GM21447 (cell line): ENCODE measurements around the gene HEG1.

Experiments used
- ATAC-seq: cut with Tn5 transposase; IDR thresholded peaks from one replicate; pipeline ENCODE4 v1.9.1; 2021; ENCODE audit not compliant: unreplicated experiment

HEG1 gene

DNA sequence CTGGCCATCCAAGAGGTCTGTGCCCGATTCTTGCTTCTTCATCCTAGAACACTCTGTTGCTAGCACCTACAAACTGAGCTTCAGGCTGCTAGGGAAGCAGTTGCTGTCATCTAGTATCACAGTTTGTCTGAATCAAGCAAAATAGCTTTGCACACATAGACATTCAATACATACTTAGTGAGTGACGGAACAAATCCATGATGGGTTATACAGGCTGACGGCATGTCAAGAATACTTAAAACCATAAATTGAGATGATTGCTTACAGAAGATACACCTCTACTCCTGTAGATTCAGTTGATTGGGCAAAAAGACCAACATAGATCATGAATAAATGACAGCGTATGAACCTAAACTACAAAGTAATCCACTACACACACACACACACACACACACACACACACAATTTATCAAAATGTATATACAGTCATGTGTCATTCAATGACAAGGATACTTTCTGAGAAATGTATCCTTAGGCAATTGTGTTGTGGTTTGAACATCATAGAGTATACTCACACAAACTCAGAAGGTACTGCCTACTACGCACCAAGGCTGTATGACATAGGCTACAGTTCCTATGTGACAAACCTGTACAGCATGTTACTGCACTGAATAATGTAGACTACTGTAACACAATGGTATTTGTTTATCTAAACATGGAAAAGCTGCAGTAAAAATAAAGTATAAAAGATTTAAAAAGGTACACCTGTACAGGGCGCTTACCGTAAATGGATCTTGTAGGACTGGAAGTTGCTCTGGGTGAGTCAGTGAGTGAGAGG lies 14.4 kb upstream of the HEG1 start:
- ATAC-seq, result no peak

DNA sequence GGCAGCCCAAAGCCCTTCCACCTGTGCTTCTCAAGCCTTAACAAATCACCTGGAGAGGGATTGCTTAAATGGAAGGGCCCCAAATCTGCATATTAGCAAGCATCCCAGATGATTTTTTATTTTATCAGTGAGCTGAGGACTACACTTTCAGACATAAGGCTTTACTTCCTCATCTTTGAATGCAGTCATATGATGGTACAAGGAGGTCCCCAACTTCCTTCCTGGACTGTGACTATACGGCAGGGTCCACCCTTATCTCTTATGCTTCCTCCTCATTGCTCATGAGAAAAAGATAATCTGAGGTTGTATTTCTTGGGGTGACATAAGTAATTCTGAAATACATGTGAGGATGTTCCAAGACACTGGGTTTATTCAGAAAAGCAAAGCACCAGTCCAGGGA lies 13.7 kb upstream of the HEG1 start:
- no peak for ATAC-seq

DNA sequence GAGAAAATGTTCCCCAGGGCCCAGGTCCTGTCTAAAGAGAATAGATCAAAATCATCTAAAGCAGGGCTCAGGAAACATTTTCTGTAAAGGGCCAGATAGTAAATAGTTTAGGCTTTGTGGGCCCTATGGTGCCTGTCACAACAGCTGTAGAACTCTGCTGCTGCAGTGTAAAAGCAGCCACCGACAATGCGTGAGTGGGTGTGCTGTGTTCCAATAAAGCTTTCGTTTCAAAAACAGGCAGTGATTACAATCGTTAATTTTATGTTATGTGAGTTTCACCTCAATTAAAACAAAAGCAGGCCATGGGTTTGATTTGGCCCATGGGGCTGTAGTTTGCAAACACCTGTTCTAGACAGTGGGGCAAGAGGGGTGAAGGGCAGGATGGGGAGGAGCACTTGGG lies 12.5 kb upstream of the HEG1 start:
- ATAC-seq, result no peak

DNA sequence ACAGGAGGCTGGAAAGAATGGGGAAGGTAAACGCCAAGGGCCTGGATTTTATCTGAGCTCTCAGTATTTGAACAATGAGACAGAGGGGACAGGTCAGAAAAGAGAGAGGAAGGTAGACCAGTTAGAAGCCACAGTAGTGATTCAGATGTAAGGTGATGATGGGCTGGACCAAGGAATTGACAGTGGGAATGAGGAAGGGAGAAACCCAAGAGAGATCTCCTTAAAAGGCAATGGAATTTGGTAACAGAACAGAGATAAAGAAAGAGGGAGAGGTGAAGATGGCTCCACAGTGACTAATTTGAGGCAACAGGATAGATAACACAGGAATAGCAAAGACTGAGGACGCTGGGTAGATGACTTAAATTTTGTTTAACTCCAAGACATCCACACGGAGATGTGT lies 11.4 kb upstream of the HEG1 start:
- no peak for ATAC-seq

DNA sequence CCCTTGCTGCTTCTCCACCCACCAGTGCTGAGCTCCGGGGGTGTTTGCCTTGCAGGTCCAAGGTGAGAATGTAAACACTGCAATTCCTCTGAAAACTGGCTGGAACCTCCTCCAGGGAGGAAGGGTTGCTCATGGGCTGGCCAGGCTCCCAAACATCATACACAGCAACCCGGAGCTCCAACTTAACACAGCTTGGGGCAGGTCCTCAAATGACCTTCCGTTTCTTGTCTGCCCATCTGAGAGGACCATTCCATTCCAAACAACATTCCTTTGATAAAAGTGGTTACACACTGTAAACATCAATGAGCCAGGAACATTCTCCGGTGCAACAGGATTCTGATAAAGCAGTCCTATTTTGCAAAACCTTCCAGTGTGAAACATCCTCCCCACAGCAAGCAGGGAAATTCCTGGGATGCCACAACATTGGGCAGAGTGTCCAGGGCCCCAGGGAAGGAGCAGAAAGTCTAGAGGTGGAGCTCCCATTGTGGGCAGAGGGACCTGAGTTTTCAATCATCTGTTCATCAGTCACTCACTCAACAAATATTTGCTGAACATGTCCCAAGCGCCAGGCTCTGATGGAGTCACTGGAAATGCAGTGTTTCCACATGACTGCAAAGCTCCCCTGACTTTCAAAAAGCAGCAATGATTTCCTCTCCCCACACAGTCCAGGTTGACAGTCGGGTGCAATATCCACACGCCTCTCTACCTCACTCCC lies 7.3 kb upstream of the HEG1 start:
- no peak for ATAC-seq

DNA sequence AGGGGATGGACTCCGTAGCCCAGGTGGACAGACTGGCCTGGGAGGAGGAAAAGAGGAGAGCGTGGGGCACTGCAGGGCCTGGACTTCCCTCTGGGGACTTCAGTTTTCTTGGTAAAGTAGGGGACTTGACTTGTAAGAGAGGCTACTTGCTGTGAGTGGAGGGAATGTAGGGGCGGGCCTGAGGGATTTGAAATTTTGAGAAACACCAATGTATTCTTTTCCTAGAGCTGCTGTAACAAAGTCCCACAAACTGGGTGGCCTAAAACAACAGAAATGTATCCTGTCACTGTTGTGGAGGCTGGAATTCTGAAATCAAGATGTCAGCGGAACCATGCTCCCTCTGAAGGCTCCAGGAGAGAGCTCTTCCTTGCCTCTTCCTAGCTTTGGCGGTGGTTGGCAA lies 5.8 kb upstream of the HEG1 start:
- no peak for ATAC-seq

DNA sequence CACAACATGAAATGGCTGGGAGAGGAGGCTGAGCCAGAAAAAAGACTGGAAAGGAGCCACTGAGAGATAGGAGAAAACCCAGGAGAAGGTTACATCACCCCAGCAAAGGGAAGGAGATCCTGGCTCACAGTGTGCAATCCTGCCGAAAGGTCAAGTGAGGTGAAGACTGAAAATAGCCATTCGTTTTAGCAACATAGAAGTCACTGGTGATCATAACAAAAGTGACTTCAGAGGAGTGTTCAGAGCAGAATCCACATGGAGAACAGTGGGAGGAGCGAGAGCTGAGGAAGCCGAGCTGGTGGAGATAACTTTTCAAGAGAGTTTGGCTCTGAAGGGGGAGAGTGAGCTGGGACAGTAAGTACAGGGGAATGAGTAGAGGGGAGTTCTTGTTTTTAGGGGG lies 5.4 kb upstream of the HEG1 start:
- no peak for ATAC-seq

DNA sequence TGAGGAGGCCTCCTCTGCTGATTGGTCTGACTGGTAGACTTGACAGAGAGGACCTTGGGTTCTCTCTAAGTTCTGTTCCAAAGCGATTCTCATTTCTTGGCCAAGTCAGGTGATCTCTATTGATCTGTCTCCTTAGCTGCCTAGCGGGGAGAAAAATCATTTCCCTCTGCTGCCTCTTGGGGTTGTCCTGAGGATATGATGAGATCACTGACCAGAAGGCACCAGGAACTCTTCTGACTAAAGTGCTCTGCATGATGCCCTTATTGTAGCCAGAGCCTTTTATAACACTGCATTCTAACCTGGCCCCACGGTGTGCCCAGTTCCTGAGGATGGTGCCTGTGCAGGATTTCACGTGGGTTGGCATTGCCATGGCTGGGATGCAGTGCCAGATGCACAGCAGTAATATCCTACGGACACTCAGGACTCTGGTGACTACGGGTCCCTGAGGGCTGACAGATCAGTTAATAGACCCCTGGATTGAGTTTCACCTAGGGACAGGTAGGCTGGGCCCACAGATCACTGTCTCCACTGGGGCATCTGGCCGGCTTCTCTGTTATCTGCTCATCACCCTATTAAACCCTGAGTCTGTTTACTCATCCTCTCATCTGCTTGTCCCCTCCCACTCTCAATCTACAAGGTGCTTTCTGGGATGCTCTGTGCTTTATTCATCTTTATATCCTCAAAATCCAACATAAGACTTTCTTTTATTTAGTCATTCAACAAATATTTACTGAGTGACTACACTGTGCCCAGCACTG lies 3.9 kb upstream of the HEG1 start:
- no peak for ATAC-seq

DNA sequence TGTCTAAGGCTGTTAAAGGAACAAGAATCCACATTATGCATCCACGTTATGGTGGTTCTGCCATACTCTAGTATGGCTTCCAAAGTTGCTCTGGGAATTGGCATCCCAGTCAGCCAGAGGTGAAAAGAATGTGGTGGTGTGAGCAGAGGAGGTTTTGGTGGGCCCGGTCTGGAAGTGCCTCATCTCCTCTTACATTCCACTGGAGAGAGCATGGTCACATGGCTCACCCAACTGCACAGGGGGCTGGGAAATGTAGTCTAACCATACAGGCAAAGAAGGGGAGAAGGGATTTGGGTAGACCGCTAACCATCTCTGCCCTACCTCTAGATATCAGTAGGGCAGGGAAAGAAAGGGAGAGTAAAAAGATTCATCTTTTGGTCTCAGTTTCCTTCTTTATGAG lies 3.2 kb upstream of the HEG1 start:
- no peak for ATAC-seq

DNA sequence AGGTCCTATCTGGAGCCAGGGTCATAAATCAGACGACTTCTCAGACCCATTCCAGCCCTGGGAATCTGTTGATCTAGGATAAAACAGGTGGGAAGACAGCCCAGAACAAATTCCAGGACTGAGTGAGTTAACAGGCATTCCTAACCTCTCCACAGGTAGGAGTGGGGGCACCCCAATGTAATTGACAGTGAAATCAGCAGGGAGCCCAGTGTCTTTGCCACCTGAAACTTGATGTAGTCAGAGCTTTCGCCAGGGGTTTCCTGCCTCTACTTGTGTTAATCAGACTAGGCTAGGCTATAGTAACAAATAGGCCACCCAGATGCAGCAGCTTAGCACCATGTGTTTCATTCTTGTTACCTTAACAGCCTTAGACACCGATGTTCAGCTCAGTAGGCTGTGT lies 2.7 kb upstream of the HEG1 start:
- ATAC-seq, result no peak

DNA sequence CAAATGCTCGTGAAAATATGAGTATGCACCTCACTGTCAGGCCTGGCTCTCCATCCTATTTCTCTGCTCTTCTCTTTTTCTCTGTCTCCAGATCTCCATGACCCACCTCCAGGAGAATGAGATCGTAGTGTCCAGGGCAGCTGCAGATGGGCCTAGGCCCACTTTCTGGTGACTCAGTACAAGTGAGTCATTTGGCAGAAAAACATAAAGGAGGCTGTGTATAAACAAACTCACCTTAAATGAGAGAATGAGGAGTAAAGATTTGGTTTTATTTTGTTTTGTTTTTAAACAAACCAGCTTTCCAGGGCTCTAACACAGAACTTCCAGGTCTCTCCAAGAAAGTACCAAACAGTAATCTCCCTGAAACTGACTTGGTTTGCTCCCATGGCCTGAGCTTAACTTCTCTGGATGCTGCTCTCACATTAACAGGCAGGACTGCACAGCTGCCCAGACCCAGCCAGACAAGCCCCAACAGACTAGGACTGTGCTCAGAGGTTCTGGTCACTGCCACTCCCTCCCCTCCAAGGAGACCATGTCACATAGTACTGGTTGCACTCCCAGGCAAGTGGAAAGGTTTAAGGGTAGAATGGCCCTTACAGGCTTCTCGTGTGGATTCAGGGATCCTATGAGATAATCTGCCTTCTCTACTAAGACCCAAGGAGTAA lies 1.5 kb upstream of the HEG1 start:
- no peak for ATAC-seq

DNA sequence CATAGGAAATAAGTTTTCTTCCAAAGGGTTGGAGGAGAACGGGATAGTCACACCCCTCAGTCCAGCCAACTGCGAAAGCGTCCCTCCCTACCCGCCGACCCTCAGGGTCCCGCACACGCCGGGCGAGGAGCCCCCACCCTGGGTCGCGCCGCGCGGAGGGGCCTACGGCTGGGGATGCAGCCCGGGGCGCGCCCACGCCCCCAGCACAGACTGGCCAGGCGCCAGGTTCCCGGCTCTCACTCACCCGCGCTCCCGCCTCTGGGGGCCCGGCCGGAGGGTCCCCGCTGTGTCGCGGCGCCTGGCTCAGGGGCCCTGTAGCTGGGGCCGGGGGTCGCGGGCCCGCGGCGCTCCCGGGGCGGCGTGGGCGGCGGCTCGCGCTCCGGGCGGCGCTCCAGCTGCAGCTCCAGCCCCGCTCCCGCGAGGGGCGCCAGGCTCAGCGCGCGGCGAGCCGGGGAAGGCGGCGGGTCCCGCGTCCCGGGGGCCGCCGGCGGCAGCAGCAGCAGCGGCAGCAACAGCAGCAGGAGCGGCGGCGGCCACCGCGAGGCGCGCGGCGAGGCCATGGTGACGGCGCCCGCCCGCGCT lies 375 bp downstream of the HEG1 start:
- ATAC-seq, result peak; percentile 2

DNA sequence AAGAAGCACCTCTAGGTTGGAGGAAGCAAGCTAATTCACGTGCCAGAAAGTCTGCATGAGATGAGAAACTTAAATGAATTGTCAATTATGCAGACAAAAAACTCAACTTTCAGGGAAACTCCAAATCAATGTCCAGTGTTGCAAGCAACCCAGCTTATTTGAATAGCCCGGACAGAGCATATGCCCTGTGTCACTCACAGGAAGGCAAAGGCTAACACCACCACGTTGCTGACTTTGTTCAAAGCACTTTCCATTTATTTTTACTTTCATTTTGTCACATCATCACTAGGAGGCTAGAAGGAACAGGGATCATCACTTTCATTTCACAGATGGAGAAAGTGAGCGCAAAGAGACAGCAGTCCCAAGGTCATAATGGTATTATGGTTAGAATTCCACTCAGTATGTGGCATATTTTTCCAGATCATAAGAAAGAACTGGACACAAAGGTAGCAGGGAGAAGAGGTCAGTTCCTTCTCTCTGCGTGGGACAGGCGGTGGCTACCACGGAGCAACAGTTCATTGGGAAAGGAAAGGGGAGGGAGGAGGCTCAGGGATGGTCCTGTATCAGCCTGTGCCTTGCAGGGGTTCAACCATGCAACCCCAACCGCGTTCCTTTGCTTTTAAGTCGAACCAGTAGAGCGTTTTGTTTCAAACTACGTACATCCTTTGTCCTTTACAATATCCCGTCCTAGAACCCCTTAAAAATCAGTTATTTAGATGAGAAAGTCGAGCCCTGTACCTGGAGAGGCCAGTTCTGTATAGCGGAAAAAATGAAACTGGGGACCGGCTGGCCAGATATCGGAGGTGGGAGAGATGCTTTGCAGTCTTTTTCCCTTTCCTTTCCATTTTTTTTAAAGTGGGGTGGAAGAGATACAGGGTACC lies 1.1 kb downstream of the HEG1 start:
- peak; percentile 37 for ATAC-seq

DNA sequence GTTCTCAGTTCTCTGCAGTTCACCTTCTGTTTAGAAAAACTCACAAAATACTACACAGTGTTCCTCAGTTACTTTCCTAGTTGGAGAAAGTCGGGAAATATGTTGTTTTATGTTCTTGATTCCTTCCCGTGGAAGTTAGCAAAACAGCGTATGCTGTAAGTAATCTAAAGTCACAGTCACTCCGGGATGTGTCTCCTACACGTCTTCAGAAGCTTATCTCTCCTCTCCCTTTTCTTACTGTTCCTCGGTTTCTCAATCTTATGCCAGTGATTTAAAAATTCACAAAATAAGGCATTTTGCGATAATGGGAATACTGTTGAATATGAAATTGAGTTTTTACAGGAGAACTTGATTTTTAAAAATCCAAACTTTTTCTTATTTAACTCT lies 1.7 kb downstream of the HEG1 start:
- no peak for ATAC-seq

DNA sequence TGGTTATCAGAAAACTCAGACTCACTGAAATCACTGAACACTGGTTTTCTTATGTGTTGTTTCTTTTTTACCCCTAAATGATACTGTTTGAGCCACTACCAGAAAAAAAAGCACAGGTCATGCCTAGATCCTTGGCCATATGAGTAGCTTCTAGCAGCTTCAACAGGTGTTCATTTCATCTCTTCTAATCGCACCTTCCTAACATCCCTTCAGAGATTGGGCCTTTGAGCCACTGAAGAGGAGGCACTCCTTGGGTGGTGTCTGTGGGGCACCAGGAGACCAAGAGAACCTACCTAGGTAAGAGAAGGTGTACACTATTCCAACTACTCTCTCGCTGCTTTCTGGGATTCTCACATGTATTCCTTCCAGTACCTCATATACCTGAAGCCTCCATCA lies 2.5 kb downstream of the HEG1 start:
- ATAC-seq, result no peak

DNA sequence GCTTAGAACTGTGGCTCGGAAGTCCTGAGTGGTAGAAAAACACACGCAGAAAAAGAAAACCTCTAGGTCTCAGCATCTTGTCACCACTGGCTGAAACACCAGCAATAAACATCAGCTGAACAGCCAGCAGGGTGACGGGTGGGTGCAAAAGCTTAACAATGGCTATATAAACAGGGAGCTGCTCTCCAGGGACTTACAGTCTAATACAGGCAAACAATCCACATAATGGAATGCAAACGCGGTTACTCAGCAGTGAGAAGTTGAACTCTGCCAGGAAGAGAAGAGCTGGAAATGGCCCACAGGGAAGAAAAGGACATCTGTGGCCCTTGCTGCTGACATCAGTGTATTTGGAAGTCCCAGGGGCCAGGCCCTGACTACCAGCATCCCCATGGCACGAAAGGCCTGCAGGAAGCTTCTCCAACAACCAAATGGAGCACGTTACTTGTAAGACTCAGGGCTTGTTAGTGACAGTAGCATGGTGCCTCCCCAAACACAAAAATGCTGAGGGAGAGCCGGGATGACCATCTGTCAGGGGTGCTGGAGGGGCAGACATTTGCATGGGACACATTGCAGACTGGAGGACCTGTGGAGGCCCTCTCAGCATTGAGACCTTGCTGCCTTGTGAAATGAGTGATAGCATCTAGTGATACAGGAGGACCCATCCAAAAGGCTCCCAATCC lies 3.0 kb downstream of the HEG1 start:
- ATAC-seq, result no peak

DNA sequence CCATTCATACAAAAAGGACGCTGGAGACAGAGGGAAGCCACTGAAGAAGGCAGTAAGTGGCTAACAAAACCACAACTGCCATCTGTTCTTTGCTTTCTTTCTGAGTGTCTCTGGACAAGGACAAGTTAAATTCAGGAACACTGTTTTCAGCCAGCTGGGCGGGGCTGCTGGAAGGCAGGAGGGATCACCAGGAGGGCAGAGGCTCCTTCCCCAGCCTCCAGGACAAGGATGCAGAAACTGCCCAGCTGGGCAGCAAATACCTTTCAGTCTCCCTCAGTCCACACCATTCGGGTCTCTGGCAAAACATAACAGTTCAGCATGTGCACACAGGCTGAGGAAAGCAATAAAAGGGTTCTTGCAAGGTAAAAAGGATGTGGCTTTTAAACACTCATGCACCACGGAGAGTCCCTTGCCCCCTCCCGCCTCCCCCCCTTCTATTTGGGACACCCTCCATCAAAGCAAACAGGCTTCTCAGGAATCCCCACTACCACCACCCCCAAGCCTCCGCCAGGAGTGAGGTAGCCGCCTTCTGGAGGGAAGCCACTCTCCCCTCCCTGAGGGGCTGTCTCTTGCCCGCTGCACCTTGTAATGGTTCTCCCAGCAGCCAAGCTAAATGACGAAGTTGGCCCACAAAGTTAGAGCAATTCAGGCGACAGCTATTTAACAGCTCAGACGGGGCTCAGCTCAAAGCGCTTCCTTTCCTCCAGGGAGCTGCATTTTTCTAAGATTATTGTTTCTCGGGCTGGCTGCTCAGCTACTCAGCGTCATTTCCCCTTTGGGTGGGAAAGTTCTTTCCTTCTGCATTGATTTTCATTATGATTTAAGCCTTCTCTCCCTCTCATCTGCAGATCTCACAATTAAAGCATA lies 3.8 kb downstream of the HEG1 start:
- ATAC-seq, result peak; percentile 42

DNA sequence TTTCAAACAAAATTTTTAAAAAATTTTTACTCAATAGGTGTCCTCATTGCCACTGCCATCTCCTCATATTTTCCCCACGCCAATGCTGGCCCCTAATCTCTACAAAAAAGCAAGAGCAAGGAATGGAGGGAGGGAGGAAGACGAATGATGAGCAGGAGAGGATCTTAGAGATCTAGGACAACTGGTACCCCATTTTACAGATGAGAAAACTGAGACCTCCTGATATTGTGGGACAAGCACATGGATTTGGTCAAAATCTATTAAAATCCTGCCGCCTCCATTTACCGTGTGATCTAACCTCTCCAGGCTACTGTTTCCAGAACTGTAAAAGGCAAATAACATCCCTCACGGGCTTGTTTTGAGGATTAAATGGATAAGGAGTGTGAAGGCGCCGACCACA lies 4.6 kb downstream of the HEG1 start:
- no peak for ATAC-seq
